Cardiac atrium fibroblast (primary cell): ENCODE results near the gene KIF3A. TPM values are rescaled to one million over a fixed set of nuclear protein-coding genes. Genes with fewer than 3 reads are reported as not detected.

Experiments used
- total RNA-seq: library from RNA; depleted of rRNA; stranded (reverse); fragments of >200 nt; gene quantifications from 2 replicates; pipeline ENCODE4 v1.2.3, GENCODE V29; 2015

Gene KIF3A
- total RNA-seq = 3.2 and 5.1 TPM in 2 replicates

DNA sequence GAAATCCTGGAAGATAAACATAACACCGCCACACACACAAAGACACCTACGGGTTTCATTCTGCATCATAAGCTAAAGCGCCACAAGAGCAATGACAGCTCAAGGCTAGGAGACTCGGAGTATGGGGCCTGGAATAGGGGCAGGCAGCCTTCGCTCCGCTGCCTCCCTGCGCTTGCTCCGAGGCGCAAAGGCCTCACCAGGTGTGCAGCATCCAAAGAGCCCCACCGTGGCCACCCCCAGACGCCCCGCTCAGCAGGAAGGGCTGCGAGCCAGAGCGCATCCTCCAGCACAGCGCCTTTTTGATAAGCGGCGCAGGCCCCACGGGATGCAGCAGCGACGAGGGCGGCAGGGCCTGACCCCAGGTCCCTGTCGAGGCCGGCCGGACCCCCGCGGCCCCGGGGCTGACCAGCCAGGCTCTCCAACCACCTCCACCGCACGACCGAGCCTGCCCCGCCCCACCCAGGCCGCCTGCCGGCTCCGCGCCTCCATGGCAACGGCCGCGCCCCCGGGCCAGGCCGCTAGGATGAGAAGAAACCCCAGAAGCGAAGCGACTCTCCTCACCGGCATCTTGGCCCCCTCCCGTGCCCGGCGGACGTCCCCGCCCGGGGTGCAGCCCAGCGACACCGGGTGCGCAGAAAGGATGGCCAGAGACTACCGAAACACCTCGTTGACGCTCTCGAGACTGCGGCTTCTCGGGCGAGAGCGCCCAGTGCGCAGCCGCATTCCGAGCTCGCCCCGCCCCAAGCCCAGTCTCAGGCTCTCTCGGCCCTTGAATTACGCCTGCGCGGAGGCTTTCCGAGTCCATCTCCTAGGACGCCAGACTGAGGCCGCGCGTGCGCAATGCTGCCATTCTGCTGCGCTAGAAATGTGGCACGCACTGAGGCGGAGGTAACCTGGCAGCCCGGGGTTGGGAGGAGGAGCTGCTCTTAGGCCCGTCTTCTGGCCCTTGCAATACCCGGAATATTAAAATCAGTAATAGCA lies at the start of gene KIF3A:
Gene KIF3A, minus strand, starts transcription at position 694 of the 981 bp plus-strand sequence. Its CDS starts 127 bp downstream, at position 567.

DNA sequence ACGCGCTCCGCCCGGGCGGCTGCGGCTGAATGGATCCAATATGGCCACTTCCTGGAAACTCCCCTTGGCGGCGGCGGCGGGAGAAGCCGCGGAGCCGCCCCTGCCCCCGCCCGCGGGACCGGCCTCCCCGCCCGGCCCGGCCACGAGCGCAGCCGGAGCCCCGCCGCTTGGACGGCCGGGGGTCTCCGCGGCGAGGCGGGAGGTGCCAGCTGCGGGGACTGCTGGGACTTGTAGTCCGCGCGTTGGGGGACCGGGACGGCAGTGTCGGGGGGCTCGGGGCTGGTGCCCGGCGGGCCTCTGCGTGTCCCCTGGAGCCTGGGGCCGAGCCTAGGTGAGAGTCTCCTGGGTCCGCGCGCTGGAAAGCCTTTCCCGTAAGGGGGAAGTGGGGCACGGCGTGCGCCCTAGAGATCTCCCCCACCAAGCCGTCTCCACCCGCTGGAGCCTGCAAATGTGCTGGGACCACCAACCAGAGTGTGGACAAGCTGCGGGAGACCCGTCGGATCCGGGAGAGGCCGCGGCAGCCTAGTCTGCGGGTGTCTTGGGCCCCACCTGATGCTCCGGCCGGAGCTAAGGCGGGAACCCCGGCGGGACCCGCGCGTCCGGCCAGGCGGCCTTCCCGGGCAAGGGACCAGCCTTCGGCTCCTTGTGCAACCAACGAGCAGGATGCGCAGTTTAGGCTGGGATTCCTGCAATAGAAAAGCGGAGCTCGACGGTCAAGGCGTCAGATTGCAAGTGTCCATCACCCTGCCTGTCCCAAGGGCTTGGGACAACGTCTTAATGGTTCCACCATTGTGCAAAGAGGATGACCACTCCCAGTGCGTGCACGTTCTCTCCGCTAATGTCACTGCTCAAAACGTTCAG lies 40.1 kb upstream of the KIF3A start, which contains the start of gene SEPTIN8:
Gene SEPTIN8, minus strand, starts transcription at position 31 of the 861 bp plus-strand sequence. CDS start 102 bp downstream, outside the sequence.

DNA sequence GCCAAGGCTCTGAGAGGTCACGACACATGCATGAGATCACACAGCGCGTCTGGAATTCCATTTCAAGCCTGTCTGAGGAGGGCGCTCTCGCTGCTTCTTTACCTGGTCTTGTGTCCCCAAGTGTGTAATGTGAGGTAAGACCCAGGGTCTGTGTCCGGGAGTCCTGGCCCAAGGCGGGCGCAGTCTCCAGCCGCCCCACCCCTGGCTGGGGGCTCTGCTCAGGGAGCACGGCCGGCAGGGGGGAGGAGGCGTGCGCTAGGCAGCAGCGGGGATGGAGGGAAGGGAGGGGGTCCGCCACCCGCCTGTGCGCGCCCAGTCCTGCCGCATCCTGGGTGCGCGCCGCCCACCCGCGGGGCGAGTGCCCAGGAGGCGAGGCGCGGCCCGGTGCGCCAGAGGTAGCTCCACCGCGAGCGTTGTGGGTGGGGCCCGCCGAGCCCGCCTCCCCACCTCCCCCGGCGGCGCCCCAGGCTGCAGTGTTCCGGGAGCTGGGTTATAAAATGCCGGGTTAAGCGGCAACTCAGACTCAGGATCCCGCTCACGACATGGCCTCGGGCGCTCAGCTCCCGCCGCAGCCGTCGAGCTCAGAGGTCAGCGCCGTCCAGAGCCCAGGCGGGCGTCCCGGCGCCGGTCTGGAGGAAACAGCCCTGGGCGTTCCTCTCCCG lies 9.7 kb upstream of the KIF3A start, which contains the start of gene CCNI2:
Gene CCNI2, plus strand, starts transcription at position 473 of the 662 bp plus-strand sequence. Its CDS starts 70 bp downstream, at position 543.

GRCh38 chr5:132673939-132674630 lies 63.3 kb downstream of the KIF3A start, which contains the start of gene IL4:
IL4 (plus strand) TSS chr5:132673989; CDS start chr5:132674051, 62 bp downstream.

DNA sequence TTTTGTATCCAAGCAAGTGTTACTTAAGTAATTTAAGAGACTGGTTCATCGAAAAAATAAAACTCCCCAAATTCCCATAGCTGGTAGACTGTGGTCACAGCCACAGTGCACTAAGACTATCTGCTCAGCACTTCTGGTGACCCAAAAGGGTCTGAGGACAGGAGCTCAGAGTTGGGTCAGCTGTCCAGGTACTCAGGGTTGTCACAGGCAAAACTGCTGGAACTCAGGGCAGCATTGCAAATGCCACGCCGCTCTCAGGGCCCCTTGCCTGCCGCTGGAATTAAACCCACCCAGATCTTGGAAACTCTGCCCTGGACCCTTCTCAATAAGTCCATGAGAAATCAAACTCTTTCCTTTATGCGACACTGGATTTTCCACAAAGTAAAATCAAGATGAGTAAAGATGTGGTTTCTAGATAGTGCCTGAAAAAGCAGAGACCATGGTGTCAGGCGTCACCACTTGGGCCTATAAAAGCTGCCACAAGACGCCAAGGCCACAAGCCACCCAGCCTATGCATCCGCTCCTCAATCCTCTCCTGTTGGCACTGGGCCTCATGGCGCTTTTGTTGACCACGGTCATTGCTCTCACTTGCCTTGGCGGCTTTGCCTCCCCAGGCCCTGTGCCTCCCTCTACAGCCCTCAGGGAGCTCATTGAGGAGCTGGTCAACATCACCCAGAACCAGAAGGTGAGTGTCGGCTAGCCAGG lies 79.5 kb downstream of the KIF3A start, which contains the start of gene IL13:
Gene IL13, plus strand, starts transcription at position 498 of the 705 bp plus-strand sequence. Its CDS starts 14 bp downstream, at position 512.

Other genes with a start within 250 kb of the KIF3A start
- gene IRF1, start 246.8 kb downstream of the KIF3A start, total RNA-seq = 13.4 and 23.3 TPM in 2 replicates
- not detected in 2 replicates for gene IL5, start 194.0 kb downstream of the KIF3A start, total RNA-seq
- 6.7 and 8.6 TPM in 2 replicates for gene RAD50, start 180.6 kb downstream of the KIF3A start, total RNA-seq
- 1.3 TPM in 1 of 2 replicates, not detected in the other for gene IL13, start 79.4 kb downstream of the KIF3A start, total RNA-seq
- gene IL4, start 63.6 kb downstream of the KIF3A start, total RNA-seq = not detected in 2 replicates
- not detected in 2 replicates for gene CCNI2, start 9.9 kb upstream of the KIF3A start, total RNA-seq
- gene SEPTIN8, start 39.7 kb upstream of the KIF3A start, total RNA-seq = 26.9 and 41.5 TPM in 2 replicates
- gene SOWAHA, start 75.8 kb upstream of the KIF3A start, total RNA-seq = 0.16 TPM in 1 of 2 replicates, not detected in the other
- gene SHROOM1, start 93.1 kb upstream of the KIF3A start, total RNA-seq = 5.2 and 19.1 TPM in 2 replicates
- not detected in 2 replicates for gene GDF9, start 128.9 kb upstream of the KIF3A start, total RNA-seq
- gene UQCRQ, start 129.1 kb upstream of the KIF3A start, total RNA-seq = 149 and 159 TPM in 2 replicates
- gene LEAP2, start 136.1 kb upstream of the KIF3A start, total RNA-seq = 0.16 TPM in 1 of 2 replicates, not detected in the other
- gene AFF4, start 226.1 kb upstream of the KIF3A start, total RNA-seq = 28.3 and 47.8 TPM in 2 replicates